ENCODE data around the gene AGAP1.

AGAP1 gene

GRCh38 chr2:235573331-235574221, 79.7 kb downstream of the AGAP1 start:
- no peak for DNase-seq

- no peak for DNase-seq
These were observed 81.6 kb downstream of the AGAP1 start for GRCh38 chr2:235575431-235575830.

GRCh38 chr2:235575904-235576303, 82.1 kb downstream of the AGAP1 start:
- no peak for DNase-seq

GRCh38 chr2:235576337-235576910, 82.6 kb downstream of the AGAP1 start:
- DNase-seq: no peak

- no peak for DNase-seq
These were observed 83.8 kb downstream of the AGAP1 start for GRCh38 chr2:235577404-235578330.

- DNase-seq: no peak
These were observed 85.3 kb downstream of the AGAP1 start for GRCh38 chr2:235579128-235579527.

GRCh38 chr2:235580426-235581157, 86.7 kb downstream of the AGAP1 start:
- no peak for DNase-seq

- no peak for DNase-seq
These were observed 88.3 kb downstream of the AGAP1 start for GRCh38 chr2:235582081-235582686.

- no peak for DNase-seq
These were observed 88.9 kb downstream of the AGAP1 start for GRCh38 chr2:235582729-235583128.

- DNase-seq: no peak
These were observed 89.3 kb downstream of the AGAP1 start for GRCh38 chr2:235583144-235583543.

GRCh38 chr2:235583925-235584637, 90.2 kb downstream of the AGAP1 start:
- DNase-seq: no peak

- no peak for DNase-seq
These were observed 90.8 kb downstream of the AGAP1 start for GRCh38 chr2:235584638-235585007.

- DNase-seq: no peak
These were observed 93.4 kb downstream of the AGAP1 start for GRCh38 chr2:235587202-235587601.

GRCh38 chr2:235588750-235589149, 94.9 kb downstream of the AGAP1 start:
- DNase-seq: no peak

- DNase-seq: no peak
These were observed 97.4 kb downstream of the AGAP1 start for GRCh38 chr2:235591231-235591730.

GRCh38 chr2:235591921-235592320, 98.1 kb downstream of the AGAP1 start:
- no peak for DNase-seq

GRCh38 chr2:235592430-235592829, 98.6 kb downstream of the AGAP1 start:
- no peak for DNase-seq

GRCh38 chr2:235592836-235593235, 99.0 kb downstream of the AGAP1 start:
- peak; percentile 27 for DNase-seq

- DNase-seq: peak; percentile 90
These were observed 100.2 kb downstream of the AGAP1 start for GRCh38 chr2:235594041-235594440.

- DNase-seq: no peak
These were observed 101.1 kb downstream of the AGAP1 start for GRCh38 chr2:235594964-235595363.

- DNase-seq: peak; percentile 78
These were observed 101.7 kb downstream of the AGAP1 start for GRCh38 chr2:235595422-235596010.

Data from DMS53 (cell line).